ENCODE measurements around the gene DGKB. TPM values are rescaled to one million over a fixed set of nuclear protein-coding genes. Genes with fewer than 3 reads are reported as not detected.

DGKB gene
- total RNA-seq, 1 donor, result 0.36 TPM

DNA sequence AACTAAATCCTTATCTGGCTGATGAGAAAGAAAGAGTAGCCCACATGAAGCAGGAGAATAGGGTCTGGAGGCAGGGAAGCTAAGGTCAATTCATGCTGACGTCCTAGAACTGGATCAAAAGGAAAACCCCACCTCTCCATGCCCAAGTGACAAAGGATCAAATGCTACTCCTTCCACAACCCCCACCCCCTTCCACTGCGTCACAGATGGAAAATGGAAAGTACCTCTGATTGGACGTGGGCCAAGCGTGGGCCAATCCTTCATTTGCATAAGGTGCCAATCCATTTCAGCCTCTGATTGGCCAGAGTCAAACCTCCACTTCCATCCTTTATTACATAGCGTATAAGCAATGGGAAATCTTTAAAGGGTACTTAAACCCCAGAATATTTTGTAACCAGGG lies 481.8 kb downstream of the DGKB start:
- TF ChIP-seq, protein P1, sequence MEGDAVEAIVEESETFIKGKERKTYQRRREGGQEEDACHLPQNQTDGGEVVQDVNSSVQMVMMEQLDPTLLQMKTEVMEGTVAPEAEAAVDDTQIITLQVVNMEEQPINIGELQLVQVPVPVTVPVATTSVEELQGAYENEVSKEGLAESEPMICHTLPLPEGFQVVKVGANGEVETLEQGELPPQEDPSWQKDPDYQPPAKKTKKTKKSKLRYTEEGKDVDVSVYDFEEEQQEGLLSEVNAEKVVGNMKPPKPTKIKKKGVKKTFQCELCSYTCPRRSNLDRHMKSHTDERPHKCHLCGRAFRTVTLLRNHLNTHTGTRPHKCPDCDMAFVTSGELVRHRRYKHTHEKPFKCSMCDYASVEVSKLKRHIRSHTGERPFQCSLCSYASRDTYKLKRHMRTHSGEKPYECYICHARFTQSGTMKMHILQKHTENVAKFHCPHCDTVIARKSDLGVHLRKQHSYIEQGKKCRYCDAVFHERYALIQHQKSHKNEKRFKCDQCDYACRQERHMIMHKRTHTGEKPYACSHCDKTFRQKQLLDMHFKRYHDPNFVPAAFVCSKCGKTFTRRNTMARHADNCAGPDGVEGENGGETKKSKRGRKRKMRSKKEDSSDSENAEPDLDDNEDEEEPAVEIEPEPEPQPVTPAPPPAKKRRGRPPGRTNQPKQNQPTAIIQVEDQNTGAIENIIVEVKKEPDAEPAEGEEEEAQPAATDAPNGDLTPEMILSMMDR (IDR thresholded peaks at IDR 0.05; ENCODE audit: insufficient read depth, low read length), result no peak
- DNase-seq (ENCODE audit: low read depth), result no peak
- no peak overlapping the region for H3K4me3 ChIP-seq (ENCODE audit: low read depth, low read length)

DNA sequence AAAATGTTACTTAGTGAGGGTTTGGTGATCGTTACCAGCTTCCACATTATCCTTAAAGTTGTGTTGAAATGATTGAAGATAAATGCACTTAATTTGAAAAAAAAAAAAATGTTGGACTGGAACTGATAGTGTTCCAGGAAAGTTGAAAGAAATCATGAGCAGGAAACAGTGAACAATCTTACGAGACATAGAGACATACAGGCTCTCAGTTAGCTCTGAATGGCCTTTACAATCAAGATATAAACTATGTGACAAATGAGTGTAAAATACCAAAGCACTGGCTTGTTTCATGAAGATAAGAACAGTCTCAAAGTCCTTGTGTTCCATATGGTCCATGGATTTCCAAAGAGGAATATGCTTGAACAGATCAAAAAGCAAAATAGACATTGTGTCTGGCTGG lies 483.0 kb downstream of the DGKB start:
- DNase-seq (ENCODE audit: low read depth), result peak; percentile 9
- TF ChIP-seq, protein P1 (IDR thresholded peaks at IDR 0.05; ENCODE audit: insufficient read depth, low read length), result no peak
- H3K4me3 ChIP-seq (ENCODE audit: low read depth, low read length), result no peak overlapping the region

DNA sequence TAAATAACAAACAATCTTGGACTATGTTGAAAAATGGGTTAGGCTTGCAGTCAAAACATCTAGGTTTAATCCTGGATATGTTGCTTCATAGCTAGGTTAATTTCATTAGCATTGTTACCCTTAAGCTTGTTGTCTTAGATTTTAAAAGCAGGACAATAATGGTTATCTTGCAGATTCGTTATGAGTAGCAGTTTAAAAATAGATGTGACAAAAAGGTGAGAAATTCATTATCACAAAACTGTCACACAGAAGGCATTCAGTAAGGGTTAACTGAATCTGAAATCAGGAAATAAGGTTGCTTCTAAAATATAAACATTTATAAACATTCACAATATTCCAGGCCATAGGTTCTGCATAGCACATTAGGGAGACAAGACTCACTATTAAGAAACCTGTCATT lies 483.9 kb downstream of the DGKB start:
- DNase-seq (ENCODE audit: low read depth), result no peak
- TF ChIP-seq, protein P1 (IDR thresholded peaks at IDR 0.05; ENCODE audit: insufficient read depth, low read length), result no peak
- no peak overlapping the region for H3K4me3 ChIP-seq (ENCODE audit: low read depth, low read length)

DNA sequence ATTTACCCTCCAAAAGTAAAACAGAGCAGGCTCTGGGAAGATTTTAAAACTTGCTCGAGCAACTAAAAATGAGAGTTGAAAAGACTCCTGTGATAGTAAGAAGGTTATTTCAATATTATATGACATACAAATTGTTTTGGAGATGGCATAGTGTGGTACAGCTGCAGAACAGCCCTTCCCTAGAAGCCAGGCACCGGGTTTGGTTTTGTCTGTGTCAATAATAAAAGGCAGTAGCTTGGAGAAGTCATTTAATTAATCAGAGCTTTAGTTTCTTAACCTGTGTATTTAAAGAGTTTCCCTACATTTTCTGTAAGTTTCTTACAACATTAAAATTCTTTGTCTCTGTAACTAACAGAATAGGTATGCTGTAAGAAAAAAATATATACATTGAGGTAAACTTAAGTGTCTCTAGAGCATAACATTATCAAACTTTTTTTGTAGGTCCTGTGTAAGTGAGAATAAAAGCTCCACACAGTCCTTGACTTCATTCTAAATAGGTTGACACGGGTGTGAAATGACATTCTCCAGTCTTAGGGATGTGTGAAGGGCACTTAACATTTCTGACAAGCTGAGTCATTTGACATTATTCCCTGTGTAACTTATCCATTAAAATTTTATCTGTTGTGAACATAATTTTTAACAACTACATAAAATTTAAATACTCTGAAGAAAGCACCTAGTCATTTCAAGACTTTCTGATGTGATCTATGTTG lies 488.1 kb downstream of the DGKB start:
- DNase-seq (ENCODE audit: low read depth), result no peak
- H3K4me3 ChIP-seq (ENCODE audit: low read depth, low read length), result no peak overlapping the region
- TF ChIP-seq, protein P1 (IDR thresholded peaks at IDR 0.05; ENCODE audit: insufficient read depth, low read length), result no peak

DNA sequence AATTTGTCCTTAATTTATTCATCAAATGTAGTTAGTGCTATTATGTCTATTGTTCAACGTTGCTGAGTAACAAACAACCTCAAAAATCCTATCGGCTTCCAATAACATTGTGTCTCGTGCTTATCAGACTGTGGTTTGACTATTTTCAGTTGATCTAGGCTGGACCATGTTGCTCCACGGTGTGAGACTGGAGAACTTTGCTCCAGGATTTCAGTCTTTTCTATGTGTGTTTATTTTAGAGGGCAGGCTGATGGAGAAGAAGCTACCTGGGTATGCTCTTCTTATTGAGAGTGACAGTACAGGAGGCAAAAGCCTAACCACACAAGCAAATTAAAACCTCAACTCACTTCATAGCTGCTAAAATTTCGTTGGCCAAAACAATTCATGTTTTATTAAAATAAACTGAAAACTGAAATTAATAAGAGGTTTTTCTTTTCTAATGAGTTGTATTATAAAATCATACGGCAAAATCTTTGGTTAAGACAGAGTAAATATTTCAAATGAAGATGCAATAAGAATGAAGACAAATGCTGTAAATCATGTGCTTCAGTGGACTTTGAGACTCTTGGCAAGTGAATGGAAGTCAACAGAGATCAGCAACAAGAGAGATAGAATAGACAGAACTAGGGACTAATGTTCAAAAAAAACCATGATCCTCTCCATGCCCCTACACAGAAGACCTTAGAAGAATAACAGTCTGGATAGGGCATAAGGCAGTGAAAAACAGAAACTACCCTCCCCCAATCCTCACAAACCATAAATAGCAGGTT lies 495.1 kb downstream of the DGKB start:
- no peak overlapping the region for H3K4me3 ChIP-seq (ENCODE audit: low read depth, low read length)
- TF ChIP-seq, protein P1 (IDR thresholded peaks at IDR 0.05; ENCODE audit: insufficient read depth, low read length), result no peak
- DNase-seq (ENCODE audit: low read depth), result no peak

DNA sequence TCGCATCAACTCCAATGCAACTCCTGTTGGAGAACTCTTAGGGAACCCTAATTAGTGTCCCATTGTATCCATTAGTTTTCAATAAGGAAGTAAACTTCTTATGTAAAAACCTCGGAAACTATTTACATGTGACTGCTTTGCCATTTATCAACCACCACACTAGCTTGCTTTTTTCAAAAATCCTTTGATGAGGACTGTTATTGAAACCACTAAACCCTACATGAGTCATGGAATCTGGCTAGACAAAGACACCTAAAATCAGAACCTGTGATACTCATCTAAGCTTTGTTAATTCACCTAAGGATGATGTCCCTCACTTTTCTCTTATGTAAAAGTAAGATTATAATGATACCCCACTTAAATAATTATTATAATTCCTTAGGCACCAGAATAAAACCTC lies 499.0 kb downstream of the DGKB start:
- H3K4me3 ChIP-seq (ENCODE audit: low read depth, low read length), result no peak overlapping the region
- peak; percentile 6 for DNase-seq (ENCODE audit: low read depth)
- TF ChIP-seq, protein P1 (IDR thresholded peaks at IDR 0.05; ENCODE audit: insufficient read depth, low read length), result no peak

Data from fibroblast of the aortic adventitia (primary cell).